BLaER1 (cell line): ENCODE data around the gene SEMA4C.
A peak's percentile ranks its signal among the peaks of the same experiment; 100 is the strongest.

ENCODE experiments used
- H3K27ac ChIP-seq: shearing (Covaris generic); formaldehyde crosslinking; 2 replicates; pipeline ENCODE4 v1.8.1; 2022
- H3K27me3 ChIP-seq: shearing (Covaris generic); formaldehyde crosslinking; 2 replicates; pipeline ENCODE4 v1.8.1; 2022
- H3K36me3 ChIP-seq: shearing (Covaris generic); formaldehyde crosslinking; 2 replicates; pipeline ENCODE4 v1.8.1; 2022
- H3K4me1 ChIP-seq: shearing (Covaris generic); formaldehyde crosslinking; 2 replicates; pipeline ENCODE4 v1.8.1; 2022
- H3K4me2 ChIP-seq: shearing (Covaris generic); formaldehyde crosslinking; 2 replicates; pipeline ENCODE4 v1.8.1; 2022
- H3K4me3 ChIP-seq: shearing (Covaris generic); formaldehyde crosslinking; 2 replicates; pipeline ENCODE4 v1.8.1; 2022
- H3K9ac ChIP-seq: shearing (Covaris generic); formaldehyde crosslinking; 2 replicates; pipeline ENCODE4 v1.8.1; 2022
- H3K9me3 ChIP-seq: shearing (Covaris generic); formaldehyde crosslinking; 2 replicates; pipeline ENCODE4 v1.8.1; 2022
- H4K20me1 ChIP-seq: shearing (Covaris generic); formaldehyde crosslinking; 2 replicates; pipeline ENCODE4 v1.8.1; 2022
- Cebpa-rat ChIP-seq: shearing (Covaris generic); IDR thresholded peaks from 2 replicates; pipeline ENCODE4 v1.8.1; 2022

The SEMA4C gene

GRCh38 chr2:96846825-96847224 is 23.1 kb downstream of the SEMA4C start:
- Histone ChIP-seq H3K4me1 (peaks cover 6% of the 10 kb centered on the region; the same call in 1 of the 2 replicates), H3K9ac (no peak overlapping the region), H3K36me3 (peaks cover 96% of the 10 kb centered on the region), H3K27ac (no peak overlapping the region), H4K20me1 (no peaks in the 10 kb centered on the region), H3K27me3 (peaks cover 2% of the 10 kb centered on the region; the same call in 1 of the 2 replicates), H3K9me3 (no peaks in the 10 kb centered on the region), H3K4me2 (no peak overlapping the region), H3K4me3 (no peak overlapping the region)
- no peak for TF ChIP-seq Cebpa-rat

GRCh38 chr2:96844405-96844808 is 25.5 kb downstream of the SEMA4C start:
- Histone ChIP-seq H3K4me3 (no peak overlapping the region), H4K20me1 (no peaks in the 10 kb centered on the region), H3K9ac (no peak overlapping the region), H3K27me3 (peaks cover 2% of the 10 kb centered on the region; the same call in 1 of the 2 replicates), H3K4me1 (peaks cover 22% of the 10 kb centered on the region), H3K9me3 (no peaks in the 10 kb centered on the region), H3K36me3 (peaks cover 90% of the 10 kb centered on the region), H3K27ac (no peak overlapping the region), H3K4me2 (no peak overlapping the region)
- no peak for TF ChIP-seq Cebpa-rat

DNA sequence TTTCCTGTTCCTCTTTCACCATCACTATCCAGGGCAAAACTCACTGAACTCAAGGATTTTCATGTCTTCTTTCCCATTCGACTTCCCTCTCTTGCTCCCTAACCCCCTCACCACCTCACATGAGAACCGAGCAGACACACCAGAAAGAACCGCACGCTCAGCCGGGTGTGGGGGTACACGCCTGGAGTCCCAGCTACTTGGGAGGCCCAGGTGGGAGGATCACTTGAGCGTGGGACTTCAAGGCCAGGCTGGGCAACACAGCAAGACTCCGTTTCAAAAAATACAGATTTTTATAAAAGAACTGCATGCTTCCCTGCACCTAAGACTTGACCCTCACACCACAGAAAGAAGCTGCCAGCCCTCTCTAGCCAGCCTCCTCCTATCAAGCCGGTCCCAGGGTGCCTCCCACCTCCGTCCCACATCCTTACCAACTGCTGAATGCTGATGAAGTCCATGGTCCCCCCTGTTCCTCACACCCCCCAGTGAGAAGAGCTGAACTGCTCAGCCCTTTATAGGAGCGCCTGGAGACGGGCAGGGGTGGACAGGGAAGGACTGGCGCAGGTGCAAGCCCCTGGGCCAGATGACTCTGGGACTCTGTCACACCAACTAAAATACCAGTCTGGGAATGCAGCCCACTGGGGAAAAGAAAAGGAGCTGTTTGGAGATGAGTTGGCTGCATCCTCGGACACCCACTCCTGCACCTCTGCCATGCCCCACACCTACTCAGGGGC is 26.2 kb downstream of the SEMA4C start, which contains the start of gene ANKRD23:
TSS of gene ANKRD23 (minus strand) at position 484 of the 731 bp plus-strand sequence. CDS start at position 455, 29 bp downstream.
- H3K4me2 ChIP-seq, result no peak within 1 kb of the TSS

DNA sequence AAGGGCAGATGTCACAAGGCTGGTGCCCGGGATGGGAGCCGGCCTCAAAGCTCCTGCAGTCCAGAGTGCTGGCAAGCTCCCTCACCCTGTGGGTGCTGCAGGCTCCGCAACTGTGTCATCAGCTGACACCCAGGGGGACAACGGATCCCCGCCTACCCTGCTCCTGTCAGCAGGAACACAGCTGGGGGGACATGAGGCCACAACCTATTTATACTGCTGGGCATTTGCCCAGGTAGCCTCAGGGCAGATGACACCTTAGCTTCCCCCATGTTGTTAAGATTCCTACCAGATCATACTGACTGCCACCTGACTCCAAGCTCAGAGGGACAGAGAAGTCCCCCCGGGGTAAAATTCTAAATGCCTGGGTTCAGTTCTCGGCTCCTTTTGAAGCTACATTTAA is 27.3 kb downstream of the SEMA4C start:
- Histone ChIP-seq H3K4me1 (peaks cover 35% of the 10 kb centered on the region), H3K36me3 (peaks cover 77% of the 10 kb centered on the region), H3K9ac (no peak overlapping the region), H3K9me3 (no peaks in the 10 kb centered on the region), H4K20me1 (no peaks in the 10 kb centered on the region), H3K4me3 (no peak overlapping the region), H3K27ac (no peak overlapping the region), H3K4me2 (no peak overlapping the region), H3K27me3 (peaks cover 2% of the 10 kb centered on the region; the same call in 1 of the 2 replicates)
- TF ChIP-seq Cebpa-rat, result no peak

More for the DNA sequence above, 26.2 kb downstream of the SEMA4C start, which contains the start of gene ANKRD23:
- Histone ChIP-seq H3K4me3 (no peak within 1 kb of the TSS), H3K36me3 (peaks cover 83% of the 10 kb centered on the region), H4K20me1 (no peaks in the 10 kb centered on the region), H3K9me3 (no peaks in the 10 kb centered on the region), H3K27ac (no peak within 1 kb of the TSS), H3K4me1 (peaks cover 29% of the 10 kb centered on the region), H3K9ac (no peak within 1 kb of the TSS), H3K27me3 (peaks cover 2% of the 10 kb centered on the region; the same call in 1 of the 2 replicates)
- TF ChIP-seq Cebpa-rat, result no peak

GRCh38 chr2:96841701-96842495 is 28.0 kb downstream of the SEMA4C start:
- peaks cover 2% of the 10 kb centered on the region; the same call in 1 of the 2 replicates for H3K27me3 ChIP-seq
- no peak overlapping the region for H3K9ac ChIP-seq
- no peak for TF ChIP-seq Cebpa-rat
- no peak overlapping the region for H3K27ac ChIP-seq
- H3K4me3 ChIP-seq, result no peak overlapping the region
- H3K4me1 ChIP-seq, result peaks cover 36% of the 10 kb centered on the region
- peaks cover 73% of the 10 kb centered on the region for H3K36me3 ChIP-seq
- H3K9me3 ChIP-seq, result no peaks in the 10 kb centered on the region
- H3K4me2 ChIP-seq, result no peak overlapping the region
- no peaks in the 10 kb centered on the region for H4K20me1 ChIP-seq

GRCh38 chr2:96839875-96840850 is 29.7 kb downstream of the SEMA4C start:
- H3K9me3 ChIP-seq, result no peaks in the 10 kb centered on the region
- H4K20me1 ChIP-seq, result no peaks in the 10 kb centered on the region
- H3K27ac ChIP-seq, result peak overlapping the region; percentile 73
- H3K27me3 ChIP-seq, result no peaks in the 10 kb centered on the region
- peaks cover 36% of the 10 kb centered on the region for H3K4me1 ChIP-seq
- H3K4me3 ChIP-seq, result peak overlapping the region; percentile 46; the same call in 1 of the 2 replicates
- peaks cover 62% of the 10 kb centered on the region for H3K36me3 ChIP-seq
- H3K4me2 ChIP-seq, result peak overlapping the region; percentile 83
- TF ChIP-seq Cebpa-rat, result no peak
- H3K9ac ChIP-seq, result peak overlapping the region; percentile 43; the same call in 1 of the 2 replicates

DNA sequence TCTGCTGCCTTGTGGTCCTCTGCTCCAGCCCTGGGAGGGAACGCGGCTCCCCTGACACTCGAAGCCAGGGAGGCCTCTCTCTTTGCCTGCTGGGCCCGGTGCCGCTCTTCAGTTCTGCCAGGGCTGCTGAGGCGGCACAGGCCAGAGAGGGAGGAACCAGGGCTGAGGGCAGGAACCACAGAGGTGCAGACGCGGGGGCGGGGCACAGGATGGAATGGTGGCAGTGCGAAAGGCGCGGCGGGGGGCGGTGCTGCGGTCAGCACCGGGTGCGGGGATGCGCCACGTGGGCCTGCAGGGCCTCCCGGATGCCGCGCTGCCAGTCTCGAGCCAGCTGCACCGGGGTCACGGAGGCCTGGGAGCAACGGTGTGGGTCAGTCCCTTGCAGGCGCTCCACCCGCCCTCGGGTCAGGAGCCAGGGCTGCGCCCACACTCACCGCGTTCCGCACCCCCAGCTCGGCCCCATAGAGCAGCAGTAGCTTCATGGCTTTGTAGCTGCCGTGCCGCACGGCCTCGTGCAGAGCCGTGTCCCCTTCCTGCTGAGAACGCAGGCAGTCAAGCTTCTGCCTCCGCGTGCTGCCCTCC is 30.5 kb downstream of the SEMA4C start:
- Histone ChIP-seq H4K20me1 (no peaks in the 10 kb centered on the region), H3K4me1 (peaks cover 37% of the 10 kb centered on the region), H3K4me2 (peak overlapping the region; percentile 83), H3K27me3 (no peaks in the 10 kb centered on the region), H3K27ac (peak overlapping the region; percentile 73), H3K36me3 (peaks cover 62% of the 10 kb centered on the region), H3K4me3 (peak overlapping the region; percentile 46), H3K9me3 (no peaks in the 10 kb centered on the region), H3K9ac (peak overlapping the region; percentile 52)
- no peak for TF ChIP-seq Cebpa-rat

DNA sequence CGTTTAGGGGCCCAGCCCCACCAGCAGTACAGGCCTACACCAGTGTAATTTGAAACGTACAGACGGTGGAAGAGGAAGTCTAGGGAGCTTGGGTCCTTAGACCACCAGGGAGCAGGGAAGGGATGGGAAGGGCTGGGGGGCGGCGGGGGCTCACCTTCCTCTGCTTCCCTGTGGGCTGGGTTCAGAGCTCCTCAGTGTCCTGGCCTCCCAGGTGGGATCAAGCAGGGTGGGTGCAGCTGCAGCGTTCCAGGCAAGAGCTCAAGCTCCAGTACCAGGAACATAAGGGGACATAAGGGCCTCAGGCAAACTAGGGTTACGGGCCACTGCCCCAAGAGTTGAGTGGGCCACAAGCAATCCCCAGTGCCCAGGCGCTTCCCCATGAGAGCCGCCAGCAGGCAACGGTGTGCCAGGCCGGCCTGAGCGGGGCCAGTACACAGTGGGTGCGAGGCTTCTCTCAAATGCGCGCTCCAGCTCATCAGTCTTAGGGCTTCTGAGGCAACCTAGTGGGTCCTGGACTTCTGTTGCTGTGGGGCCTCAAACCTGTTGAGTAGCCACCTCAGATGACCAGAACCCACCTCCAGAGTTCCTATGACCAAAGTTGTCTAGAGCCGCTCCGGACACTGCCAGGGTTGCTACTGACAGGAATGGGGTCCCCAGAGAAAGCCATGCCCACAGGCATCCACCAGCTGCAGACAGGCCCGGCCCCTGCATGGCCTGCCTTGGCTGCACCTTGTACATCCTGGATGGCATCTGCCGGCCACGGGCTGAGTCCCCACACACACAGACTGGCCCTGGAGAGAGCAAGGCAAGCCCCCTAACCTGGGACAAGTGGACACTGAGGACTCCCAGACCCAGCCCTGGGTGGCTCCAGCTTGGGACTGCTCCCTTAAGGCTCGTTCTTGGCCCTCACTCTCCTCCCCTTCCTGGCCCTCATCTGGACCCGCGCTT is 31.3 kb downstream of the SEMA4C start:
- H3K9ac ChIP-seq, result peak overlapping the region; percentile 52
- no peak for TF ChIP-seq Cebpa-rat
- 0 out of 2 replicates have a peak overlapping the region, but pooled peaks have one; percentile 46 for H3K4me3 ChIP-seq
- H3K27ac ChIP-seq, result peak overlapping the region; percentile 73
- peaks cover 3% of the 10 kb centered on the region; the same call in 1 of the 2 replicates for H4K20me1 ChIP-seq
- H3K27me3 ChIP-seq, result no peaks in the 10 kb centered on the region
- H3K9me3 ChIP-seq, result no peaks in the 10 kb centered on the region
- H3K36me3 ChIP-seq, result peaks cover 57% of the 10 kb centered on the region
- H3K4me2 ChIP-seq, result peak overlapping the region; percentile 83
- peaks cover 45% of the 10 kb centered on the region for H3K4me1 ChIP-seq
